Tibial nerve (tissue), 3 donors: ENCODE measurements around the gene CCNQ.

Source experiments
- CTCF ChIP-seq, 5 experiments: fragments of 200-600 bp in 3 of 5; fragments of 450-650 bp in 2 of 5; sonication (generic) in 3 of 5; IDR thresholded peaks; one replicate each; pipeline ENCODE4 v1.5.1; 2016 to 2019; ENCODE audit warnings: antibody characterized with exemption in 5 of 5, mild to moderate bottlenecking in 3 of 5, moderate library complexity in 2 of 5
- POLR2A ChIP-seq, 2 donors: fragments of 450-650 bp; IDR thresholded peaks; one replicate each; pipeline ENCODE4 v1.6.1; 2017; ENCODE audit warnings: antibody characterized with exemption in 2 of 2, mild to moderate bottlenecking in 2 of 2, moderate library complexity in 2 of 2

- TF ChIP-seq POLR2A (IDR thresholded peaks at IDR 0.05) = no peak
- no peak for TF ChIP-seq CTCF (IDR thresholded peaks at IDR 0.05)
These were observed 9.4 kb upstream of the CCNQ start for GRCh38 chrX:153608376-153608775.
